ENCODE measurements around the gene PRICKLE3.
"Not testable (repeated sequence)": the region's sequence is repeated elsewhere in the genome, so short reads cannot be mapped to it uniquely, and the experiment has no call there.

PRICKLE3 gene

GRCh38 chrX:49153467-49153866 lies 32.7 kb downstream of the PRICKLE3 start:
- H3K27me3 ChIP-seq (ENCODE audit: insufficient read depth, low read depth), result no peaks in the 10 kb centered on the region

DNA sequence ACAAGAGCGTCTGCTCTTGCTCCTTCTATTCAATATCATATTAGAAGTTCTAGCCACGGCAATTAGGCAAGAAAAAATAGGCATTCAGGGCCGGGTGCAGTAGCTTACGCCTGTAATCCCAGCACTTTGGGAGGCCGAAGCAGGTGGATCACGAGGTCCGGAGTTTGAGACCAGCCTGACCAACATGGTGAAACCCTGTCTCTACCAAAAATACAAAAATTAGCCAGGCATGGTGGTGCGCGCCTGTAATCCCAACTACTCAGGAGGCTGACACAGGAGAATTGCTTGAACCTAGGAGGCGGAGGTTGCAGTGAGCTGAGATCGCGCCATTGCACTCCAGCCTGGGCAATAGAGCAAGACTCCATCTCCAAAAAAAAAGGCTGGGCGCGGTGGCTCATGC lies 36.9 kb downstream of the PRICKLE3 start:
- H3K4me1 ChIP-seq (ENCODE audit: low read depth, poor library complexity, severe bottlenecking); H2AFZ ChIP-seq (ENCODE audit: low read depth); H3K27ac ChIP-seq; H3K4me3 ChIP-seq (IDR thresholded peaks at IDR 0.05; ENCODE audit: insufficient read depth, low read depth, low read length); H3K4me2 ChIP-seq; H3K79me2 ChIP-seq (ENCODE audit: insufficient read depth, low read depth); H3K27me3 ChIP-seq (ENCODE audit: insufficient read depth, low read depth); H4K20me1 ChIP-seq (ENCODE audit: insufficient read depth); H3K36me3 ChIP-seq (ENCODE audit: insufficient read depth); H3K9ac ChIP-seq: not testable (repeated sequence)

More at GRCh38 chrX:49153467-49153866, 32.7 kb downstream of the PRICKLE3 start:
- no peak overlapping the region for H2AFZ ChIP-seq (ENCODE audit: low read depth)
- no peak overlapping the region for H3K27ac ChIP-seq
- H3K9ac ChIP-seq, result no peak overlapping the region
- H3K79me2 ChIP-seq (ENCODE audit: insufficient read depth, low read depth), result no peaks in the 10 kb centered on the region
- H3K4me1 ChIP-seq (ENCODE audit: low read depth, poor library complexity, severe bottlenecking), result no peaks in the 10 kb centered on the region
- no peak overlapping the region for H3K4me2 ChIP-seq
- no peaks in the 10 kb centered on the region for H4K20me1 ChIP-seq (ENCODE audit: insufficient read depth)
- no peak overlapping the region for H3K4me3 ChIP-seq (IDR thresholded peaks at IDR 0.05; ENCODE audit: insufficient read depth, low read depth, low read length)
- TF ChIP-seq, protein P1, sequence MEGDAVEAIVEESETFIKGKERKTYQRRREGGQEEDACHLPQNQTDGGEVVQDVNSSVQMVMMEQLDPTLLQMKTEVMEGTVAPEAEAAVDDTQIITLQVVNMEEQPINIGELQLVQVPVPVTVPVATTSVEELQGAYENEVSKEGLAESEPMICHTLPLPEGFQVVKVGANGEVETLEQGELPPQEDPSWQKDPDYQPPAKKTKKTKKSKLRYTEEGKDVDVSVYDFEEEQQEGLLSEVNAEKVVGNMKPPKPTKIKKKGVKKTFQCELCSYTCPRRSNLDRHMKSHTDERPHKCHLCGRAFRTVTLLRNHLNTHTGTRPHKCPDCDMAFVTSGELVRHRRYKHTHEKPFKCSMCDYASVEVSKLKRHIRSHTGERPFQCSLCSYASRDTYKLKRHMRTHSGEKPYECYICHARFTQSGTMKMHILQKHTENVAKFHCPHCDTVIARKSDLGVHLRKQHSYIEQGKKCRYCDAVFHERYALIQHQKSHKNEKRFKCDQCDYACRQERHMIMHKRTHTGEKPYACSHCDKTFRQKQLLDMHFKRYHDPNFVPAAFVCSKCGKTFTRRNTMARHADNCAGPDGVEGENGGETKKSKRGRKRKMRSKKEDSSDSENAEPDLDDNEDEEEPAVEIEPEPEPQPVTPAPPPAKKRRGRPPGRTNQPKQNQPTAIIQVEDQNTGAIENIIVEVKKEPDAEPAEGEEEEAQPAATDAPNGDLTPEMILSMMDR (conservative IDR thresholded peaks at IDR 0.05; ENCODE audit: low read depth, low read length), result no peak
- no peaks in the 10 kb centered on the region for H3K36me3 ChIP-seq (ENCODE audit: insufficient read depth)

- H3K4me1 ChIP-seq (ENCODE audit: low read depth, poor library complexity, severe bottlenecking); H3K27ac ChIP-seq; H3K9ac ChIP-seq; H3K4me3 ChIP-seq (IDR thresholded peaks at IDR 0.05; ENCODE audit: insufficient read depth, low read depth, low read length); H4K20me1 ChIP-seq (ENCODE audit: insufficient read depth); H3K36me3 ChIP-seq (ENCODE audit: insufficient read depth); H3K79me2 ChIP-seq (ENCODE audit: insufficient read depth, low read depth); H2AFZ ChIP-seq (ENCODE audit: low read depth); H3K4me2 ChIP-seq; H3K27me3 ChIP-seq (ENCODE audit: insufficient read depth, low read depth): not testable (repeated sequence)
Observed at GRCh38 chrX:49148390-49149100, 37.6 kb downstream of the PRICKLE3 start.

DNA sequence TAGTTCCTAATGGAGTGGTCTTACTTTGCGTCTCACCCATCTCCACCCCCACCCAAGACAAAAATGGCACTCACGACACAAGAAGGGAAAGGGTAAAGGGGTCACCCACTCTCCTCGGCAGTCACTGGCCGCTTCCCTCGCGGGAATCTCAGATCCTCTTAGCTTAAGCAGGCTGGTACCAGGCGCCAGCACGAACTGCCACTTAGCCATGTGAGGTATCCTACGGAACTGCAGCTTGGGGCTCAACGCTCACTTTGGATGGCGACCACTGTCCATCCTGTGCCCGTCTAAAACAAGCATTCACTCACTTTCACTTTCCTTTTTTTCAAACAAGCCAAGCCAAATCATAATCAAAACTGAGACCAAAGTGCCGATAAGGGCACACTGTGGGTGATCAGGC lies 38.2 kb downstream of the PRICKLE3 start:
- Histone ChIP-seq H3K4me1 (ENCODE audit: low read depth, poor library complexity, severe bottlenecking) (no peaks in the 10 kb centered on the region), H3K27me3 (ENCODE audit: insufficient read depth, low read depth) (no peaks in the 10 kb centered on the region), H3K27ac (no peak overlapping the region), H3K9ac (no peak overlapping the region), H3K4me2 (no peak overlapping the region), H3K79me2 (ENCODE audit: insufficient read depth, low read depth) (no peaks in the 10 kb centered on the region), H3K36me3 (ENCODE audit: insufficient read depth) (no peaks in the 10 kb centered on the region), H3K4me3 (IDR thresholded peaks at IDR 0.05; ENCODE audit: insufficient read depth, low read depth, low read length) (no peak overlapping the region), H2AFZ (ENCODE audit: low read depth) (no peak overlapping the region), H4K20me1 (ENCODE audit: insufficient read depth) (no peaks in the 10 kb centered on the region)
- TF ChIP-seq, protein P1 (conservative IDR thresholded peaks at IDR 0.05; ENCODE audit: low read depth, low read length), result no peak

GRCh38 chrX:49147282-49147681 lies 38.9 kb downstream of the PRICKLE3 start:
- no peaks in the 10 kb centered on the region for H4K20me1 ChIP-seq (ENCODE audit: insufficient read depth)
- H3K4me3 ChIP-seq (IDR thresholded peaks at IDR 0.05; ENCODE audit: insufficient read depth, low read depth, low read length), result no peak overlapping the region
- H2AFZ ChIP-seq (ENCODE audit: low read depth), result no peak overlapping the region
- no peak overlapping the region for H3K4me2 ChIP-seq
- no peak overlapping the region for H3K9ac ChIP-seq
- no peaks in the 10 kb centered on the region for H3K4me1 ChIP-seq (ENCODE audit: low read depth, poor library complexity, severe bottlenecking)
- no peak overlapping the region for H3K27ac ChIP-seq
- no peaks in the 10 kb centered on the region for H3K36me3 ChIP-seq (ENCODE audit: insufficient read depth)
- H3K79me2 ChIP-seq (ENCODE audit: insufficient read depth, low read depth), result no peaks in the 10 kb centered on the region
- TF ChIP-seq, protein P1 (conservative IDR thresholded peaks at IDR 0.05; ENCODE audit: low read depth, low read length), result no peak
- no peaks in the 10 kb centered on the region for H3K27me3 ChIP-seq (ENCODE audit: insufficient read depth, low read depth)

- H3K4me3 ChIP-seq (IDR thresholded peaks at IDR 0.05; ENCODE audit: insufficient read depth, low read depth, low read length); H3K36me3 ChIP-seq (ENCODE audit: insufficient read depth); H3K79me2 ChIP-seq (ENCODE audit: insufficient read depth, low read depth); H3K4me1 ChIP-seq (ENCODE audit: low read depth, poor library complexity, severe bottlenecking); H3K27ac ChIP-seq; H2AFZ ChIP-seq (ENCODE audit: low read depth); H3K4me2 ChIP-seq; H3K27me3 ChIP-seq (ENCODE audit: insufficient read depth, low read depth); H3K9ac ChIP-seq; H4K20me1 ChIP-seq (ENCODE audit: insufficient read depth): not testable (repeated sequence)
Observed at GRCh38 chrX:49143154-49143553, 43.0 kb downstream of the PRICKLE3 start.

- not testable (repeated sequence) for H3K4me3 ChIP-seq (IDR thresholded peaks at IDR 0.05; ENCODE audit: insufficient read depth, low read depth, low read length); H3K9ac ChIP-seq; H3K36me3 ChIP-seq (ENCODE audit: insufficient read depth); H3K4me1 ChIP-seq (ENCODE audit: low read depth, poor library complexity, severe bottlenecking); H2AFZ ChIP-seq (ENCODE audit: low read depth); H3K27me3 ChIP-seq (ENCODE audit: insufficient read depth, low read depth); H3K27ac ChIP-seq; H4K20me1 ChIP-seq (ENCODE audit: insufficient read depth); H3K4me2 ChIP-seq; H3K79me2 ChIP-seq (ENCODE audit: insufficient read depth, low read depth)
Observed at GRCh38 chrX:49142264-49142663, 43.9 kb downstream of the PRICKLE3 start.

Data from KMS-11 (cell line).